Fibroblast of pulmonary artery (primary cell): ENCODE results near the gene KRT81.

Experiments
- DNase-seq: peaks from one replicate; pipeline ENCODE4 v3.0.0-alpha.2; 2010; ENCODE audit warnings: low read depth
- H3K4me3 ChIP-seq: replicated peaks from 2 replicates; pipeline ENCODE4 v1.5.1; 2011; ENCODE audit warnings: low read depth, mild to moderate bottlenecking, control low read depth, low read length, moderate library complexity
- TF ChIP-seq, protein P1 (sequence below): IDR thresholded peaks from 2 replicates; pipeline ENCODE4 v1.5.1; 2011; ENCODE audit warnings: mild to moderate bottlenecking, control low read depth, low read length, inconsistent platforms; ENCODE audit errors: missing control alignments

The KRT81 gene

GRCh38 chr12:52246720-52247621 lies 44.4 kb downstream of the KRT81 start:
- no peak overlapping the region for H3K4me3 ChIP-seq
- no peak for DNase-seq
- TF ChIP-seq, protein P1, sequence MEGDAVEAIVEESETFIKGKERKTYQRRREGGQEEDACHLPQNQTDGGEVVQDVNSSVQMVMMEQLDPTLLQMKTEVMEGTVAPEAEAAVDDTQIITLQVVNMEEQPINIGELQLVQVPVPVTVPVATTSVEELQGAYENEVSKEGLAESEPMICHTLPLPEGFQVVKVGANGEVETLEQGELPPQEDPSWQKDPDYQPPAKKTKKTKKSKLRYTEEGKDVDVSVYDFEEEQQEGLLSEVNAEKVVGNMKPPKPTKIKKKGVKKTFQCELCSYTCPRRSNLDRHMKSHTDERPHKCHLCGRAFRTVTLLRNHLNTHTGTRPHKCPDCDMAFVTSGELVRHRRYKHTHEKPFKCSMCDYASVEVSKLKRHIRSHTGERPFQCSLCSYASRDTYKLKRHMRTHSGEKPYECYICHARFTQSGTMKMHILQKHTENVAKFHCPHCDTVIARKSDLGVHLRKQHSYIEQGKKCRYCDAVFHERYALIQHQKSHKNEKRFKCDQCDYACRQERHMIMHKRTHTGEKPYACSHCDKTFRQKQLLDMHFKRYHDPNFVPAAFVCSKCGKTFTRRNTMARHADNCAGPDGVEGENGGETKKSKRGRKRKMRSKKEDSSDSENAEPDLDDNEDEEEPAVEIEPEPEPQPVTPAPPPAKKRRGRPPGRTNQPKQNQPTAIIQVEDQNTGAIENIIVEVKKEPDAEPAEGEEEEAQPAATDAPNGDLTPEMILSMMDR: no peak

GRCh38 chr12:52245962-52246569 lies 45.3 kb downstream of the KRT81 start:
- no peak overlapping the region for H3K4me3 ChIP-seq
- TF ChIP-seq, protein P1: no peak
- DNase-seq: no peak

GRCh38 chr12:52245259-52245961 lies 45.9 kb downstream of the KRT81 start:
- no peak overlapping the region for H3K4me3 ChIP-seq
- TF ChIP-seq, protein P1: no peak
- no peak for DNase-seq

- no peak for DNase-seq
- TF ChIP-seq, protein P1: no peak
- H3K4me3 ChIP-seq: no peak overlapping the region
Measured at GRCh38 chr12:52244615-52244994, 46.7 kb downstream of the KRT81 start.

GRCh38 chr12:52243856-52244614 lies 47.3 kb downstream of the KRT81 start:
- H3K4me3 ChIP-seq: no peak overlapping the region
- DNase-seq: peak; percentile 89
- TF ChIP-seq, protein P1: no peak

GRCh38 chr12:52243259-52243855 lies 48.0 kb downstream of the KRT81 start:
- no peak overlapping the region for H3K4me3 ChIP-seq
- no peak for DNase-seq
- TF ChIP-seq, protein P1: no peak
